GM13977 (cell line): Measurements from ENCODE around the gene PALLD.

Source experiments
- DNase-seq: peaks from one replicate; pipeline ENCODE4 v3.0.0; 2012; ENCODE audit warnings: low spot score
- in situ Hi-C: fragments of 300-500 bp; cut with MboI; formaldehyde crosslinking; loops from one replicate; pipeline ENCODE4 v1.12.0; 2022; ENCODE audit warnings: low sequenced_read_pairs, low pct_unique_long_range_greater_than_20kb, mixed read lengths, inconsistent platforms; ENCODE audit not compliant: unreplicated experiment
- TF ChIP-seq, protein P1 (sequence below): IDR thresholded peaks from 2 replicates; pipeline ENCODE4 v1.5.1; 2012; ENCODE audit warnings: mild to moderate bottlenecking, control low read depth; ENCODE audit not compliant: insufficient read depth; ENCODE audit errors: extremely low read depth, missing control alignments

Gene PALLD

DNA sequence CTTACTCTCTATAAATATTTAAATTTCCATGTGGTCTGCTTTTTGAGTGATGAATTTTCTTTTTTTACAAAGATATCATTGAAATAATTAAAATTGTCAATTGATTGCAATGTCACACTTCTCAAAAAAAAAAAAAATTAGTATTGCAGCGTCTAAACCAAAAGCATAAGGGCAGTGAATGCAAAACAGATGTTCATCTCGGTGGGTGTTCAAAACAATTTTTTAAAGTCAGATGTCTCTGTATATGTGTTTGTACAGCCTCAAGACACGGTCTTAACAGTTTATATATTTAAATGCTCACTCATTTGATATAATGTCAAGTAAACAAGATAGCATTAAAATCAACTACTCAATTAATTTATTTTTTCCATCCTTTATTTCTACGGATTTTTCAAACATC, 52.3 kb downstream of the PALLD start:
- TF ChIP-seq, protein P1, sequence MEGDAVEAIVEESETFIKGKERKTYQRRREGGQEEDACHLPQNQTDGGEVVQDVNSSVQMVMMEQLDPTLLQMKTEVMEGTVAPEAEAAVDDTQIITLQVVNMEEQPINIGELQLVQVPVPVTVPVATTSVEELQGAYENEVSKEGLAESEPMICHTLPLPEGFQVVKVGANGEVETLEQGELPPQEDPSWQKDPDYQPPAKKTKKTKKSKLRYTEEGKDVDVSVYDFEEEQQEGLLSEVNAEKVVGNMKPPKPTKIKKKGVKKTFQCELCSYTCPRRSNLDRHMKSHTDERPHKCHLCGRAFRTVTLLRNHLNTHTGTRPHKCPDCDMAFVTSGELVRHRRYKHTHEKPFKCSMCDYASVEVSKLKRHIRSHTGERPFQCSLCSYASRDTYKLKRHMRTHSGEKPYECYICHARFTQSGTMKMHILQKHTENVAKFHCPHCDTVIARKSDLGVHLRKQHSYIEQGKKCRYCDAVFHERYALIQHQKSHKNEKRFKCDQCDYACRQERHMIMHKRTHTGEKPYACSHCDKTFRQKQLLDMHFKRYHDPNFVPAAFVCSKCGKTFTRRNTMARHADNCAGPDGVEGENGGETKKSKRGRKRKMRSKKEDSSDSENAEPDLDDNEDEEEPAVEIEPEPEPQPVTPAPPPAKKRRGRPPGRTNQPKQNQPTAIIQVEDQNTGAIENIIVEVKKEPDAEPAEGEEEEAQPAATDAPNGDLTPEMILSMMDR = no peak
- DNase-seq = no peak
- in situ Hi-C loops = no loop called here

DNA sequence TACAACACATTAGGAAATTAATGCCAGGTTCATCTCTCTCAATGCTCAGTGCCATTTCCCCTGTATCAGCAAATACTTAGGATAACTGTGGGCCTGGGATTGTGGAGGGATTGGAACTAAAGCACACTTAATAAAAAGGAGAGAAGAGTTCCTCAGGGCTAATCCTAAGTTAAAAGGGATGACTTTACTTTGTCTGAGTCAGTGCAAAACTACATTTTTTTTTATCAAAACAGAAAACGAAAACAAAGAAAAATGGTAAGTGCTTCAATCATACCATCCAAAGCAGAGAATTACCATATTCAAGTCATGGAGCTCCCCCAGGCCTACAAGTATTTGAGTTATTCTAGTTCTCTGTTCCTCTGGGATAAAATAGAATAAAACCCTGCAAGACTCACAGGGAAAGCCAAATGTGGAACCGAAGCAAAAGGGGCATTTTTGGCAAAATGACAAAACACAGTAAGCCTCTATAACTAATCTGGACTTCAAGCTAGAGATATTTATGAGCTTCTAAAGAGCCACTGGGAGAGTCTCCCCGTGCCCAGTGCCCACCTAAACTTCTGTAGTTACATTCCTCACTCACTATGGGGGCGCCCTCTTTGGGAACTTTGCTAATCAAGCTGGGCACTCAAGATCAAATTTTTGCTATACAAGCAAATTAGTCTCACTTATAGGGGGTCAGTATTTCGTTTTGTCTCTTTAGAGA, 53.4 kb downstream of the PALLD start:
- TF ChIP-seq, protein P1 = no peak
- in situ Hi-C loops = no loop called here
- no peak for DNase-seq

DNA sequence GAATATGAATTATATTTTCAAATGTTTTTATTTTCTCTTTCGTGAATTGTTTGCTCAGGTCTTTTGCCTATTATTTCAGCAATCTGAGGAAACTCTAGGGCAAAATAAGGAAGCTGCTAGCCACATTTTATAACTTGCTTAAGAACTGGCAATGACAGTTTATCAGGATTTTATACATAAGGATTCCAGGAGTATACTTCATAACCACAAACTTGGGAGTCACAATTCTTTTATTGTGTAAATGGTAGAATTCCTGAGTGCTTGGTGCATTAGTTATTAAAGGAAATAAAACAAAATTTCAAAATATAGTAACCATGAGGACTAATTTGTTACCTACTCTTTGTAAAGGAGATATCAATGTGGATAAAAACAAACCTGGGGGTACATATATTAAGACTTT, 54.4 kb downstream of the PALLD start:
- in situ Hi-C loops = no loop called here
- TF ChIP-seq, protein P1 = no peak
- no peak for DNase-seq

DNA sequence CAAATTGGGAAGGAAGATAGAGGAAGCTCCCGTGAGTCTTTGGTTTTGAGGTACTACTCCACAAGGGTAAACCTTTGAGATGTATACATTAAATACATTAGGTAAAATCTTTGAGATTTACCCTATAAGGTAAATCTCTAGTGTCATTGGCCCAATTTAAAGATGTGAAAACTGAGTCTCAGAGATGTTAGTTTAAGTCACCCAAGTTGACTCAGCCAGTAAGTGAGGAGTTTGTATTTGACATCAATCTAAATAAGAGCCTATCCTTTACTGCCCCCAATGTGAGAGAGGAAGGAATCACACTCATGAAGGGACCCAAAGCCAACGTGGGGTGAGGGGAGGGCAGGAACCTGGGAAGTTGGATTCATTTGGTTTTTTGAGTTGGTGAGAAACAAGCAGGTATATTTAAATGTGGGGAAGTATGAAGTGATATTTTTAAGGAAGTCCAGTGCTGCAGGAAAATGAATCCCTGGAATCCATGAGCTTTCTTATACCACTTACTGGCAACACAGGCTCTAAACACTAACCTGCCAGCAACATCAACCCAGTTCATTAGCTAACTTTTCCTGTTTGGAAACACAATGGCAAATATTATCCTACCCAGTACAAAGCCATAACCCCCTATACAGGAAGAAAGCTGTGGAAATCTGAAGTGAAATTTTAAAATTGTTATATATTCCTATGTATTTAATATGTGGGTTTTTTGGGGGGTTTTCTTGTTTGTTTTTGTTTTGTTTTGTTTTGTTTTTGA, 55.3 kb downstream of the PALLD start:
- TF ChIP-seq, protein P1 = no peak
- DNase-seq = no peak
- in situ Hi-C loops = no loop called here

DNA sequence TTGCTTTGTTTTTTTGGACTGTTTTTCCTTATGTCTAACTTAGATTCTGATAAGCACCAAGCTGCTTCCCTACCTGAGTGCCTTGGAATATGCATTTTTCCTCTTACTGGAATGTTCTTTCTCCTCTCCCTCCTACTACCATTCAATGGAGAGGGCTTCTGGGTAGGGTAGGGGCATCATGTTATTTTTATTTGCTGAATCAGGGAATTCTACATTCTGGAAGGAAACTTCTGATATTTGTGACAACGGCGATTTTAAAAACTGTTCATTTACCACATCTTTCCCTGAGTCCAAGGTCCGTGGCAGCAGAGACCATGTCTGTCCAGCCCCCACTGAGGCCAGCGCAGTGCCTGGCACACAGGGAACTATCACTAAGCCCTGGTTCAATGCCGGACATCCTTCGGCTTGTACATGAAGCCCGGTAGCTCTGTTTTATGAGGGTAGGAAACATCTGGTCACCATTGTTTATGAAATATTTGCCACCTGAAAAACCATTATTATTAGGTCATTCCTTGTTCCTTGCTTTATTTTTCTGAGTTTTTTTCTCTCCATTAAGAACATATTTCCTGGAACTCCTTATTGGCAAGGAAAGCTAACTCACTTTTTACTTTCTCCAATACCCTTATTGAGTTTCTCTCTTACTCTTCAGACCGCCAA, 57.0 kb downstream of the PALLD start:
- in situ Hi-C loops = no loop called here
- no peak for DNase-seq
- TF ChIP-seq, protein P1 = no peak

DNA sequence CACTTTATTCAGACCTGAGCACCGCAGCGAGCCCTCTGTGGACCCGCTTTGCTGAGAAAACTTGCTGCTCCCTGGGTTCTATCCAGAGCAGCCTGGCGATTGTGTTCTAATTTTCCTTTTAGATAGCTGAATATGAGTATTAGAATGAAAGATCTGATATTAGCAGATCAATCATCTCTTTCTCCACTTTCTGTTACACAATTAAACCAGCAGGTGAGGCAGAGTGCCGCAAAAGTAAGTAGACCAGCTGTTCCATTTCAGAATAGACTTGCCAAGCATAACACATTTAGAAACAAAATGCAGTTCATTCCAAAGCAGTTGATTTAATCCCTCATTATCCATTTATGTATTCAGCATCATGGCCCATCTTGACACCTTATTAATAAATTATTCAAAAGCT, 58.6 kb downstream of the PALLD start:
- TF ChIP-seq, protein P1 = no peak
- in situ Hi-C loops = no loop called here
- no peak for DNase-seq
